Measurements from ENCODE around the gene ARL16.

The ARL16 gene

DNA sequence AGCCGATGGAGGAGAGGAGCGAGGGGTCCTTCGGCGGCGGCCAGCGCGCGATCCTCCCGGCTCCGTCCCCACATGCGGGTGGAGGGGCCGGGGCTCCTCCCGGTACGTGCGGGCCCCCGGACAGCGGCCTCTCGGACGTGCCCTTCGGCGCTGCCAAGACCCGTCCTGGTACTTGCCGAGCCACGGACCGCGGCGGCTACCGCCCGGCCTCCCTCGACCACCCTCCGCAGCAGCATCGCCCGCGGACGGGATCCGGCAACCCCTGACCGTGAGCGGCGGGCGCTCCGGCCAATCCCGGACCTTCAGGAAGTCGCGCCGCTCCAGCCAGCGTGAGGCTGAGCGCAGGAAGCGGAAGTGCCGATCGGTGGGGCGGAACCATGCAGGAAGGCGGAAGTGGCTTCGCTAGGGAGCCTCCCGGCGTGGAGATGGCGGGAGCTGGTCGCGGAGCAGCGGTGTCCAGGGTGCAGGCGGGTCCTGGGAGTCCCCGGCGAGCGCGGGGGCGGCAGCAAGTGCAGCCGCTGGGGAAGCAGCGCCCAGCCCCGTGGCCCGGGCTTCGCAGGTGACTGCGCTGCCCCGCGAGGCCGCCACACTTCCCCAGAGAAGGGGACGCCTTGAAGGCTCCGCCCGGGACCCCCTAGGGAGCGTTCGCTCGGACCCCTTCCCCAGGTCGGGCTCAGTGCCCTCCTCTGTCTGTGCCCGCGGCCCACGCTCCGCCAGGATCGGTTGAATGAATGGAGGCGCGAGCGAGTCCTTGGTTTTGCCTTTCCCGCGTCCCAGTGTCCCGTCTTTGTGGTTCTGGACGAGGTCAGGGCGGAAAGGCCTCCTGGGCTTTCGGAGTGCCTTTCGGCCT, 17.0 kb downstream of the ARL16 start, which contains the start of the genes CCDC137 and OXLD1:
Gene CCDC137, plus strand, starts transcription at position 396 of the 850 bp plus-strand sequence. Its CDS starts 30 bp downstream, at position 426.
Gene OXLD1, minus strand, starts transcription at position 264 of the 850 bp plus-strand sequence. Its CDS starts 28 bp downstream, at position 236.
- DNase-seq: peak; percentile 96

DNA sequence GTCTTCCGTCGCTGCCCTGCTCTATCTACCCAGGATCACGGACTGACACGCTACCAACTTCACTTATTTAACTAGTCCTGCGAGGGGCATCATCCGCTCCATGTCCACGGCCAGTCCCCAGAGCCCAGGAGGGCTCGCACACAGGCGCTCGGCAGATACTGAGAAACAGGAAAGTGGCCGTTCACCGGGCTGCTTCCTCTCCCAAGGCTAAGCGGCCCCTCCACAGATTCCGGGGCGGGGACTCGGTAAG, 17.6 kb downstream of the ARL16 start:
- no peak for DNase-seq

DNA sequence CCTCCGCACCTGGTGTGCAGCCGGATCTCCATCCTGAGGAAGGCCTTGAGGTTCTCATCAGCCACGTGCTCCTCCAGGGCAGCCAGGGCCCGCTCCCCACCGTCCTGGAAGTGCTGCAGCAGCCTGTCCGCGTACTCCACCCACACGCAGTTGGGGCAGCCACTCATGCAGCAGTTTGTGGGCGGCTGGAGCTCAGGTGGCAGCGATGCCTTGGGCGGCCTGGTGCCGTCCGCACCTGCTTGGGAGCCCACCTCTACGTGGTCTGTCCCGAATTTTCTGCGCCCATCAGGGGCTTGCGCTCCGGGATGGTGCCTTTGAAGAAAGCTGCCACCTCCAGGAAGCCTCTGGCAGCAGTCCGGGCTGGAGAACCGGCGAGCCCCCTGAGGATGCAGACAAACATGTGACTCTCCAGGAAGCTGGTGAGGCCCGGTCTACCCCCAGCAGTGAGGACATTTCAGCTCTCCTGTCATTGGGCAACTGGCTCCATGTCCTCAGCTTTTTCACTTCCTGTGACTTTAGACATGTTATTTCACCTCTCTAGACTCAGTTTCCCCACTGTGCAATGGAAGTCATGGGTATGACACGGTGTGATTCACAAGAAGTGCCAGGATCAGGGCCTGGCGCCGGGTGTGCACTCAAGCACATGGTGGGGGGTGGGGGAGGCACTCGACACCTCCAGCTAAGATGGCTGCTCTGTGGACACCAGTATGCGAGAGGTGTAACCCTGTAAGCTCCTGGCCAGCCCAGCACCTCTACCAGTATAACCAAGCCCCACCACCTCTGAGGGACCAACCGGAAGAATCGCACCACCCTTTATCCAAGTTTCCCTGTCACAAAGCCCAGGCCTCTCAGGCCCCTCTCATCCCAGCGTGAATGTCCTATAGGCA, 18.1 kb downstream of the ARL16 start:
- DNase-seq: no peak

DNA sequence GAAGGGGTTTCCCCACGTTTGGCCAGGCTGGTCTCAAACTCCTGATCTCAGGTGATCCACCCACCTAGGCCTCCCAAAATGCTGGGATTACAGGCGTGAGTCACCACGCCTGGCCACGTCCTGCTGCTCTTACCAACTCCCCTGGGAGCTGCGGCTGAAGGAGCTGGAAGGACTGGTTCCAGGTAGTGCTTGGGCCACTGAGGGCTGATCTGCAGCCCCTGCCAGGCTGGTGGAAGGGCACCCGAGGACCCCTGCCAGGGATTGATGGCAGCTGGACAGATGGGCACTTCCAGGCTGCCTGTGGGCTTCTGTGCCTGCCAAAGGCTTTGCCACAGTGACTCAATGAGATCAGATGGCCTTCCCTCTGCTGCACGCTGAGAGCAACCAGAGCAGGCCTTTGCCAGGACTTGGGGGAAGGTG, 19.5 kb downstream of the ARL16 start:
- no peak for DNase-seq

DNA sequence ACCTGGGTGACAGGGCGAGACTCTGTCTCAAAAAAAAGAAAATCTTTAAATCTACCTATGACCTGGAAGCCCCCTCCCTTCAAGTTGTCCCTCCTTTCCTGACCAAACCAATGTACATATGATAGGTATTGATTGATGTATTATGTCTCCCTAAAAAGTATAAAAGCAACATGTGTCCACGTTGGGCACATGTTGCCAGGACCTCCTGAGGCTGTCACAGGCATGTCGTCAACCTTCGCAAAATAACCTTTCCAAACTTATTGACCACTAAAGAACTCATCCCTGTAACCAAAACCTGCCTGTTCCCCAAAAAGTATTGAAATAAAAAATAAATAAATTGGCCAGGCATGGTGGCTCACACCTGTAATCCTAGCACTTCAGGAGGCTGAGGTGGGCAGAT, 21.6 kb downstream of the ARL16 start:
- DNase-seq: no peak

DNA sequence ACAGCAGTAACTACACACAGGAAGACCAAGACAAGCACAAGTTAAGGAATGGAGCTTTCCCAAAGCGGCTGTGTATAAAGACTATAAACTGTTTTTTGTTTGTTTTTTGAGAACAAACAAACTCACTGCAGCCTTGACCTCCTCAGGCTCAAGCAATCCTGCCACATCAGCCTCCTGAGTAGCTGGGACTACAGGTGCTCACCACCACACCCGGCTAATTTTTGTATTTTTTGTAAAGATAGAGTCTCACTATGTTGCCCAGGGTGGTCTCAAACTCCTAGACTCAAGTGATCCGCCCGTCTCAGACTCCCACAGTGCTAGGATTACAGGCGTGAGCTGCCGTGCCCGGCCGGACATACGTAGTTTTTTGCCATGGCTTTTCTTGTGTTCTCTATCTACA, 23.2 kb downstream of the ARL16 start:
- DNase-seq: no peak

DNA sequence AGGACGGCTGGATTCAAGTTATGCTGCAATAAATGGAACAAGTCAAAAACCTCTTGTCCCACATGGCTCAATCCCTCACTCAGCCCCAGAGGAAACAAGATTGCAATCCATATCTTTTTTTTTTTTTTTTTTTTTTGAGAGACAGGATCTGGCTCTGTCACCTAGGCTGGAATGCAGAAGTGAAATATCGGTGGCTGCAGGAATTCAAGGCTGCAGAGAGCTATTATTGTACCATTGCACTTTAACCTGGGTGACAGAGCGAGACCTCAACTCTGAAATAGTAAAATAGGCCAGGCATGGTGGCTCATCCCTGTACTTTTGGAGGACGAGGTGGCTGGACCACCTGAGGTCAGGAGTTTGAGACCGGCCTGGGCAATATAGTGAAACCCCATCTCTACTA, 24.6 kb downstream of the ARL16 start:
- no peak for DNase-seq

DNA sequence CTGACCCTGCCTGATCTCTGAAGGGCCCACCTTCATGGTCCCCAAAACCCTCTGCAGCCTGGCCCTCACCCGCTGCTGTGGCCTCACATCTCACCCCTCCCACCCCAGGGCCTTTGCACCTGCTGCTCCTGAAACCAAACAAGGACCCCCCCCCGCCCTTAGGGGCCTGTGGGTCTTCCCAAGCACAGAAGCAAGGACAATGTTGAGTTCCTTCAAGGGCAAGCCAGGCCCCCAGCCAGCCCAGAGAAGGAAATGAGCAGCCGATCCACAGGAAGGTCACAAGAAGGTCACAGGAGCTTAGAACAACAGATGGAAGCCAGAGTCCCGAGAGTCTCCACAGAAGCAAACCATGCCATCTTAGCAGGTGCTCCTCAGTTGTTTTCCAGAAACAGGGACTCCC, 26.8 kb downstream of the ARL16 start:
- no peak for DNase-seq

DNA sequence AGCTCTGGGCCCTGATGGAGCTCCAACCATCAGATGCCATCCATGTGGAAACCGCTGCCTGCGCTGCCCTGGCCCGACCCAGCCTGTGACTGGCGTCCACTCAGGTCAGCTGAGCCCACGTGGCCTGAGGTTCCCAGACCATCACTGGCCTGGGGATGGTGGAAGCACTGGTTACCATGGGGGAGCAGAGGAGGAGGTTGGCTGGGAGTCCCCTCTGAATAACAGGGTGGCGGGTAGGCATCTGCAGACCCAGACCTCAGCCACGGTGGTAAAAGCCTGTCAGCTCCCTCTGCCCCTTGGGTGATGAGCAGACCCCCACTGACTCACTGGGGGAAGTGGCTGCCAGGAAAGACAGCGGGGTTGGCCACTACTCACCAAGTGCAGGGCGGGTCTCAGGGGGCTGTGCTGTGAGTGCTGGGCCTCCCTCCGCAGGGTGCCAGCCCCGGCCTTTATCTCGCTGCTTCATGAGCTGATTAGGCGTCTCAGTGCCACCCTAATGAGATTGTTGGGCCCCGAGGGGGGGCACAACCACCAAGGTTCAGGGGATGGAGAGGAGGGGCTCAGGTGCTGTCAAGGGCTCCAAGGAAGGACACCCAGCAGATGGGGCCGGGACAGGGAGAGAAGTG, 27.4 kb downstream of the ARL16 start, which contains the start of gene PDE6G:
Gene PDE6G, minus strand, starts transcription at position 425 of the 626 bp plus-strand sequence. CDS start 3,237 bp downstream, outside the sequence.
- DNase-seq: no peak

DNA sequence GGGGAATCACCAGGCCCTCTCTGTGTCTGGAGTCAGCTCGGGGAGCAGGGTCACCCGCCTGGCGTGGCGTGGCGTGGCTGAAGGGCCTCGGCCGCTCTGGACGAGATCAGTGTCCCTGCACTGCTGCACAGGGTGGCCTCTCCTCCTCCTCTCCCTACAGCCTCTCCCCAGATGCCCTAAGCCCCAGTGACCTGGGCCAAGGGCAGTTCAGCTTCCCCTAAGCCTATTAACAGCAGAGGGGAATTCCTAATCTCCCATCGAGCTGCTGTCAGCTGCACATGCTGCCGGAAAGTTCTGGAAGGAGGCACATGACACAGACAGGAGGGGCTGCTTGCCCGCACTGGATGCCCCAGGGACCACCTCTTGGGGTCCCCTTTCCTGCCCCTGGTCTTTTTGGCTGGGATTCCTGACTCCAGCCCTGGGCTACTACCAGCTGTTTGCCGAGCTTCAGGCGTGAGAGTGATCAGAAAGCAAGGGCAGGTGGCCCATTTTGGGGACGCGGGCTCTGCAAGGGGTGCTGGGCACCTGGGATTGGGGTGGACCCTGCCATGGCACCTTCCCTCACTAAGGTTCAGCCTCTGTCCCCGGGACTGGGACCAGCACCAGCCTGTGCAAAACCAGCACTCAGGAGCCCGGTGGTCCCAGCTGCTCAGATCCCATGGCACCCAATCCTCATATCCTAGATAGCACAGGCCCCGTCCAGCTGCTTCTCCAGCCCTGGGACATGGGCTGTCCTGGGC, 28.0 kb downstream of the ARL16 start:
- DNase-seq: no peak

DNA sequence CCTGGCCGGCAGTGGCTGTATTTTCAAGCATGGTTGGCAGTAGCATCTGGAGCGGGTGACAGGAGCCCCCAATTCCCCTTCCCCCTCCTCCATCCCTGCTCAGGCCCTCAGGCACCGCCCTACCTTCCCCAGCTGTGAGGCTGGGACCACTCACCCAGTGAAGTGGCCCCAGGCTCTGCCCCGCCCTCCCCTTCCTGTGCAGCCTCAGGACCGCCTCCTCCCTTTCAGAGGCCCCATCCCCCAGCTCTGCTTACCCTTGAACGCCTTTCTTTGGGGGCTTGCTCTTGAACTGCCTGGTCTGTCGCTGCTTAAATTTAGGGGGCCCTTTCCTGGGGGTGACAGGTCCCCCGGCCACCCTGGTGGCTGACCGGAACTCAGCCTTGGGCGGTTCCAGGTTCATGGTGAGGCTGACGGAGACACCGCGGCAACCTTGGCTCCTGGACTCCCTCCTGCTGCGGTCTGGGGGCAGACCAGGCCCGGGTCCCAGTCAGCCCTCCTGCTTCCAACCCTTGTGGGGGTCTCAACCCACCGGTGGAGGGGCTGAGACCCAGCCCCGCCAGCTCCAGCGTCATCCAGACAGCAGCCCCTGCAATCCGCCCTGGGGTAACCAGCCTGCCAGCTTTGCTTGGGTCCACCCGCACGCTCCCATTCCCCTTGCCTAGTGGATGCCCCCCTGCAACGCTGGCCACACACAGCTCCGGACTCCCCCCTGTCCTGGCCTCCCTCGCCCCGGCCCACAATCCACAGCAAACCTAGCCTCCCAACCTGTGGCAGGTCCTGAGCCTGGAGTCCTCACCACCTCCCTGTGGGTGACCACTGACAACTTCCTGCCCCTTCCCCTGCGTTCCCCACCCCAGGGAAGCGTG, 30.5 kb downstream of the ARL16 start:
- DNase-seq: no peak

DNA sequence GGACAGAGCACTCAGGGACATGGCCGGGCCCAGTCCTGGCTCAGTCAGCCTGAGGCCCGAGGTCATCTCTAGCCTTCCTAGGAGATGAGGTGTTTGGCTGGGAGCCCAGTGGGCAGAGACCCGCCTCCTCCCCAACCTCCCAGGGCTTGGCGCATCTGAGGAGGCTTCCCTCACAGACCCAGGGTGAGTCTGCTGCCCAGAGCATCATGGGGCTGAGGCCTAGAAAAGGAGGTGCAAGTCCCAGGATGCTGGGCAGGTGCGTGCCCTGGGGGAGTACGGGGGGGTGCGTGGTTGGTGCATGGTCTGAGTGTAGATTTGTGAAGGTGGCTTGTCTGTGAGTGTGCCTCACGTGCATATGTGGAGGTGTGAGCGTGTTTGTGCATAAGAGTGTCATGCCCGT, 31.9 kb downstream of the ARL16 start:
- peak; percentile 92 for DNase-seq

DNA sequence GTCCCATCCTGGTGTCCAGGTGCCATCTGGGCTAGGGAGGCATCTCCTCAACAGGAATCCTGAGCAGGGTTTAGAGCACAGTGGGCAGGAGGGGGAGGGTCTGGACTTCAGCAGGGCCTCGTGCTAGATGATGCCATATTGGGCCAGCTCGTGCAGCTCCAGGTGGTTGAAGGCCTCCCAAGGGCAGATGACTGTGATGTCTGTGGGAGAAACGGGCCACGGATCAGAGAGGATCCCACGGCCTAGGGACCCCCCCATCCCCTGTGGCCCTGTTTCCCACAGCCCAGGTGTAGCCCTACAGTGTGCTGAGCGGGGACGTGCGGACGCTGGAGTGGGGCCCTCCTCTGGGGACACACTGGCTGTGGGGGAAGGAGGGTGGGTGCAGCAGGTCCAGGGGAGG, 32.6 kb downstream of the ARL16 start:
- DNase-seq: no peak

DNA sequence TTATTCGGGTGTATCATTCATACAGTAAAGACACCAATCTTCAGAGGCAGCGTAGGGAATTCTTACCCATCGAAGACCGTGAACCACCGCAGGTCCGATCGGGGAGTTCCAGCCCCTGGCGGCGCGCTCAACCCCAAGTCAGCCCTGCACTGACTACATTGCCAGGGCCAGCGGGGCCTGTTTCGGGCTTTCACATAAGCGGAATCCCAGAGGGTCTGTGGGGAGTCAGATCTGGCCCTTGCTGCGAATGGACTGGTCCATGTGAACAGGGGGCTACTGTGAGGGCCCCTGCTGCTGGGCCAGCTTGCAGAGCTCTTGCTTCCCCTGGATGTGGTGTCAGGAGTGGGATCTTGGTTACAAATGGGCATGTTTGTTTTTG, 34.9 kb downstream of the ARL16 start:
- no peak for DNase-seq

DNA sequence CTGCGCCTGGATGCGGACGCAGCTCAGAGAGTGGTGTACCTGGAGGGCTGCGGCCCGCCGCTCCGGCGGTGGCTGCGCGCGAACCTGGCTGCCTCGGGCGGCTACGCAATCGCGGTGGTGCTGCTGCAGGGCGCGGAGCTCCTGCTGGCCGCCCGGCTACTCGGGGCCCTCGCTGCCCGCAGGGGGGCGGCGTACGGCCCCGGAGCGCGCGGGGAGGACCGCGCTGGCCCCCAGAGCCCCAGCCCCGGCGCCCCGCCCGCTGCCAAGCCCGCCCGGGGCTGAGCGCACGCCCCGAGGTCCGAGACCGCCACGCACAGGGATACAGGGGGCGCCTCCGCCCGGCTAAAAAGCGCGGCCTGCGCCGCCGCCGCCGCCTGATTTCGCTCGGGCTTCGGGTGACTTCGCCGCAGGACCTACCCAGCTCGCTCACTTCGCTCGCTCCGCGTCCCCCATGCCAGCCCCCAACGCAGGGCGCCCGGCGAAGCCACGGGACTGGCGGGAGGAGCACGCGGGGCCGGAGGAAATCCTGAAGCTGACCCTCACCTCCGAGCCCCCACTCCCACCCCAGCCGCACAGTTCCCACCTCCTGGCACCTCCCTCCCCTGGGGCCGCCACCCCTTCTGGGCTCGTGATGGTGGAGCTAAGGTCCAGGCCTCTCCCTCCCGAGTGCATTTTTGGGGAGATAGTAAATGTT, 35.4 kb downstream of the ARL16 start:
- no peak for DNase-seq

DNA sequence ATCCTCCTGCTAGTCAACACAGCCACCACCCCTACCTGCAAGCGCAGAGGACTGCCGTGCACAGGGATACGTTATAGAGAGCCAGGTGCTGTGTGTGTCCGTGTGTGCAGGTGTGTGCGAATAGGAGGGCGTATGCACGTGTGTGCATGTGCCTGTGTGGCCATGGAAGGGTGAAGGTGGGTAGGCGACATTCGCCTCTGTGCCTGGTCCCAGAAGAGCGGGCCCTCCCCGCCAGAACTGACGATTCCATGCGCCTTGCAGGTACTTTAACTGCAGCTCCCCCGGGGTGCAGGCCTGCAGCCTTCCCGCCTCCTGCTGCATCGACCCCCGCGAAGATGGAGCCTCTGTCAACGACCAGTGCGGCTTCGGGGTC, 36.0 kb downstream of the ARL16 start:
- no peak for DNase-seq

DNA sequence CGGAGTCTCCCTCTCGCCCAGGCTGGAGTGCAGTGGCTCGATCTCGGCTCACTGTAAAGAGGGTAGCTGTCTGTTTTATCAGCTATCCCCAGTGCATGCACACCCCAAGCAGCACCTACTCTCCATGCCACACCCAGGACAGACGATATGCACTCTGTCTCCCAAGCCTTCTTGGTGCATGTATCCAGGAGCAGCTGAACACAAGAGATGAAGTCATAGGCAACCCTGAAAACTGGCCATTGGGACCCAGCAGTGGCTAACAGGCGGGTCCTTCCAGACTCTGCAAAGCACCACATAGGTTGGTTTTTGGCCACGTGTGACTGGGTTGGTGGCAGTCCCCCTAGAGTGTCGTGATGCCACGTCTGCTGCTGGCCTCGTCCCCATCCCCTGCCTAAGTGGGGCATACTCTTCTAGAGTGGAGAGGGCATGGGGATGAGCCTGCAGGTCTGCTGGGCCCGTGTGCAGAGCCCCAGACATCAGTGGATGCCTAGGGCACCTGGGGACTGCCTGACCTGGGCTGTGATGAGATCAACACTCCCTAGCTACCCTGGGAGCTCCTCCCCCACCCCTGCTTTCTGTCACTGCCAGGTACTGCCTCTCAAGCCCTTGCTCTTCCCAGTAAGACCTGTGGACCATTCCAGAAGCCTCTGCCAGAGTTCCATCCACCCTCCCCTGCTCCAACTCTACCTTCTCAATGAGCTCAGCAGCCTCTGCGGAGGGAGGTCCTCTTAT, 36.6 kb downstream of the ARL16 start:
- no peak for DNase-seq

DNA sequence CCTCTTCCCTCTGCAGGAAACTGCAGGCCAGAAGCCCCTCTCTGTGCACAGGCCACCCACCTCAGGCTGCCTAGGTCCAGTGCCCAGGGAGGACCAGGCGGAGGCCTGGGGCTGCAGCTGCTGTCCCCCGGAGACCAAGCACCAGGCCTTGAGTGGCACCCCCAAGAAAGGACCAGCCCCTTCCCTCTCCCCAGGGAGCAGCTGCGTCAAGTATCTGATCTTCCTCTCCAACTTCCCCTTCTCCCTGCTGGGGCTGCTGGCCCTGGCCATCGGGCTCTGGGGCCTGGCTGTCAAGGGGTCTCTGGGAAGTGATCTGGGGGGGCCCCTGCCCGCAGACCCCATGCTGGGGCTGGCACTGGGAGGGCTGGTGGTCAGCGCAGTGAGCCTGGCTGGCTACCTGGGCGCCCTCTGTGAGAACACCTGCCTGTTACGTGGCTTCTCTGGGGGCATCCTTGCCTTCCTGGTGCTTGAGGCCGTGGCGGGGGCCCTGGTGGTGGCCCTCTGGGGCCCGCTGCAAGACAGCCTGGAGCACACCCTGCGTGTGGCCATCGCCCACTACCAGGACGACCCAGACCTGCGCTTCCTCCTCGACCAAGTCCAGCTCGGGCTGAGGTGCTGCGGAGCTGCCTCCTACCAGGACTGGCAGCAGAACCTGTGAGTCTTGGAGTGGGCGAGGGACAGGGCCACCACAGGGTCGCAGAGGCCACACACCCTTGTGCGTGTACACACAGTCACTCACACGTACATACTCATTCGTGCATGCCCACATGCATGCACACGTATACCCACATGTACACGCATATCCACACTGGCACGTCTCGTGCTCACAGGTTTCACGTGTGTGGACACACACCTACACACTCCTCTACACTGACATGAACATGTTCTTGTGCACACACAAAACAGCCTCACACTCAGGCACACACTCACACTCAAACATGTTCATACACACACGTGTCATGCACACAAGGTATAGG, 38.3 kb downstream of the ARL16 start:
- no peak for DNase-seq

DNA sequence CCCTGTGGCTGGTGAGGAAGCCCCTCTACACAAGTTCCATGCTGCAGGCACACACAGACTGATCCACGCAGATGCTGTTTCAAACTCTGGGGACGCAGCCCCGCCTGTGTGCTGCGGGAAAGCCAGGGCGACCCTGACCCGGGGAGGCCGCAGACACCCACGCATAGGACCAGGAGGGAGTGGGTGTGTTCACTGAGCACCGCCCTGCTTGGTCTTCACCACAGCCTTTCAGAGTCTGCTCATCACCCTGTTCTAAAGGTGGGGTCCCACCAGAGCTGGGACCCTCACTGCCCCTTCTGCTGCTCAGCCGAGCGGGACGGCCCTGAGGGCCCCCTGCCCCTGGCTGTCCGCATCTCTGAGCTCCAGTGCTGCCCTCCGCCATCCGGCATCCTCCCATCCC, 39.1 kb downstream of the ARL16 start:
- no peak for DNase-seq

Measured in NCI-H226 (cell line).